ENCODE measurements around the gene ABCC4. TPM values are rescaled to one million over a fixed set of nuclear protein-coding genes. Genes with fewer than 3 reads are reported as not detected.

ABCC4 gene
- total RNA-seq, 1 donor from 2014 or later = 9.0 TPM

DNA sequence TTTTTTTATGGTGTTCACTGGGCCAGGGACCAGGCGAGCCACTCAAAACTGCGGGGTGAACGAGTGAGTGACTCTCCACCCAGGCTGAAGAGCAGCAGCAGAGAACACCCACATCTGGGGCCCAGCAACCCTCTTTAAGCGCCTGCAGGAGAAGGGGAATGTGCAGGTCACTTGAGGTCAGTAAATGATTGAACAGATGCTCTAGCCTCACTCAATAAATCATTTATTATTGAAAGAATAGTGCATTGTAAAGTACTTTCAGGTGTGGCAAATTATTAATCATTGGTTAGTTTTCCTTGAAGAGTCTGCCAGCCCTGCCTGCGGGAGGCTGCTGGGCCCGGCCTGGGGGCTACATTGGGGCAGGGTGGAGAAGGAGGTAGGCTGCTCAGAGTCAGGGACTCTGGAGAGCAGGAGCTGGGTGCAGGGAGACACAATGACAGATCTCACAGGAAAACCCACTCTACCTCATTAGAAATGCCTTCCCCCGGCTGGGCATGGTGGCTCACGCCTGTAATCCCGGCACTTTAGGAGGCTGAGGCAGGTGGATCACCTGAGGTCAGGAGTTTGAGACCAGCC, 42.5 kb downstream of the ABCC4 start:
- no peak for DNase-seq

DNA sequence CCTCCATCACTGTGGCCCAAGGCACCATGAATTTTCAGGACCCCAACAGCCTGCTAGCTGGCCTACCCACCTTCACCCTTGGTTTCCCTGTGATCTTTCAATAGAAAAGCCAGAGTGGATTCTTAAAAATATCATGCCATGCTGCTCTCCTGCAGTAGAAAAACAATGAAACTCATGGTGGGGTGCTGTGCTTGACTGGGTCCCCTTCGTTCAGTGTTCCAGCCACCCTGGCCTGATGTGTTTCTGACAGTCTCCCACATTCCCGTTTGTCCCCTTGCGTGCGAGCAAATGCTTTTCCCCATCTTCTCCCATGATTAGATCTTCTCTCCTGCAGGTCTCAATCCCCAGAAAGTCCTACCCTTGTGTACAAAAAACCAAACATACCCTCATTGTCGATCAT, 43.2 kb downstream of the ABCC4 start:
- DNase-seq = no peak

DNA sequence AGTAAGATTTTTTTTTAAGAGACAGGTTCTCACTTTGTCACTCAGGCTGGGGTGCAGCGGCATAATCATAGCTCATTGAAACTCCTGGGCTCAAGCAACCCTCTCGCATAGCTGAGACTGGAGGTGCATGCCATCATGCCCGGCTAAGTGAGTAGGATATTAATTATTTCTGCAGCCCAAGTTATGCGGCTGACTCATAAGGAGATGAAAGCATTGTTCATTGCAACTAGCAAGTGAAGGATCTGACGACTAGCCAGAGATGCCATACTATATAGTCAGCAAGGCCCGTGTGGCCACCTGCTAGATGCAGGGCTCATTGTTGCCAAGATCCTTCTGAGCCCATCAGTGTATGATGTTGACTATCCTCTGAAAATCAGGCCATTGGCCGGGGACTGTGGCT, 45.2 kb downstream of the ABCC4 start:
- DNase-seq = no peak

DNA sequence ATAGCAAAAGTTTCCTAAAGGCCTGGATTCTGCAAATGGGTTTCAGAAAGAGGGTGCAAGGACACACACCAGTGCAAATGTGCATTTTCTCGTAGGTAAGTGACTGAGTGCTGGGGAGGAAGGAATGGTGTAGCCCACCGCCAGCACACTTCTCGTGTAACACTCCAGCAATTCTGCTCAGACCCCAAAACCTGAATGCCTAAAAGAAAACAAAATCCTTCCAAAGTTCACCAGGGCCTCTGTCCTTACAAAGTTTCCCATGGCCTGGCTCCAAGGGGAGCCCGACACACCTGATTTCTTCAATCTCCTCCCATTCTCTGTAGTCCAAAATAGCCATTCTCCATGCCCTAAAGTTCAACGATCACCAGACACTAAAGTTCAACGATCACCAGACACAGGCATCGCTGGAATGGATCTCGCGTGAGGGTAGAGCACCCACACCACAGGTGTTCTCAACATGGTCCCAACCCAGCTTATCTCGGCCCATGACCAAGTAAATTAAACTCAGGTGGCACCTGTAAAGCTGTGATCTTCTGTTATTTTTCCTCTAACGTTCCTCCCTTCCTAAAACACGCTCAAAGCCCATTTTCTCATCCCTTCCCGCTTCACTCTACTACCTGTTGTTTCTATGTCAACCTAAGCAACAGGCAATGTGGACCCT, 46.0 kb downstream of the ABCC4 start:
- no peak for DNase-seq

DNA sequence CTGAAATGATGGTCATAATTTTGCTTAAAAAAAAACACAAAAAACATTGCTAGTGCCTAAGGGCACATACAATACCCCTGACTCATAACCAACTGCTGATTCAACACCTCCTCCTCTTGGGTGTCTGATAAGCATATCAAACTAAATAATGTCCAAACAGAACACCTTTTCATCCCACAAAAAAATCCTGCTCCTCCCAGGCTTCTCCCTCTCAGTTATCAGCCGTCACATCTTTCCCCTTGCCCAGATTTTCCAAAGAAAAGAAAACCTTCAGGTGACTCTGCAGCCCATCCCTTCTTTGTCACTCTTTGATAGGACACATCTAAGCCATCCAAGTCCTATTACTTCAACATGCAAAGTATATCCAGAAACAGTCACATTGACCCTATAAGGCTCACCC, 46.9 kb downstream of the ABCC4 start:
- DNase-seq = no peak

DNA sequence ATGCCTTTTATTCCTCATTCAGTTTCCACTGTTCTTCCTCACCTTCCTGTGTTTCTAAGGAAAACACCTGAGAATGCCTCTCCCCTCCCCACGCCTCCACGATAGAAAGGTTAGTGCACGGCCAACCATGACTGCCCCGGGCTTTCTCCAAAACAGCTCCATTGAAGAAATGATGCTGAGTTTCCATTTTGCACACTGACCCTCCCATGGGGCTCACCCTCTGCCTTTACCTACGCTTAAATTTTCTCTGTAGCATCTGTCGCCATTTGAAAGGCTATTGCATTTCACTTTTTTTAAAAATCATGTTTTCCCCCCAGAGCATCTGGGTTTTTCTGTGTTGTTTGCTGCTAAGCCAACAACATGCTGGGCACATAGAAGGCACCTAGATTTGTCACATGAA, 48.2 kb downstream of the ABCC4 start:
- no peak for DNase-seq

DNA sequence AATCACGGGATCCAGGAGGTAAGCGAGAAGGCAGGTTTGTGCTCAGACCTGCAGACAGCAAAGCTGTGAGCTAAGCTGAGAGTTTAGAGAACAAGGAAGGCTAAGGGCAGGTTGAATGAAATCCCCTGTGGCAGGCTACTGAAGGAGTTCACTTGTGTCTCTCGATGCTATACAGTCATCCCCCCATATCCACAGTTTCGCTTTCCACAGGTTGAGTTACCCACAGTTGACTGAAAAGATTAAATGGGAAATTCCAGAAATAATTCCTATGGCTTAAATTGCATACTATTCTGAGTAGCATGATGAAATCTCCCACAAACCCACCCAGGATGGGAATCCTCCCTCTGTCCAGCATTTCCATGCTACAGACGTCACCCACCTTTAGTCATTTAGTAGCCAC, 49.6 kb downstream of the ABCC4 start:
- DNase-seq = no peak

DNA sequence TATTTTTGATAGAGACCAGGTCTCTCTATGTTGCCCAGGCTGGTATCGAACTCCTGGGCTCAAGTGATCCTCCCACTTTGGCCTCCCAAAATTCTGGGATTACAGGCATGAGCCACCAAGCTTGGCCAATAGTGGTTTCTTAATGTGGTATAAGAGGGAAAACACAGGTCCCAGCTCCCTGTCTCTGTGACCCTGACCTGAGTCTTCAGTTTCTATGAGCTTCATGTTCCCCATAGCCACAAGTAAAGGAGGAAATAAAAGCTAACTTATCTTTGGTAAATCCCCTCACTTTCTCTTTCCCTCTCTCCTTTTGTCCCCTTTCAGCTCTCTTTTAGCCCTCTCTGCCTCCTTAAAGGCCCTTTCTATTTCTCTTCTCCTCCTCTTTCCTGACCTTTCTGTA, 50.3 kb downstream of the ABCC4 start:
- DNase-seq = no peak

DNA sequence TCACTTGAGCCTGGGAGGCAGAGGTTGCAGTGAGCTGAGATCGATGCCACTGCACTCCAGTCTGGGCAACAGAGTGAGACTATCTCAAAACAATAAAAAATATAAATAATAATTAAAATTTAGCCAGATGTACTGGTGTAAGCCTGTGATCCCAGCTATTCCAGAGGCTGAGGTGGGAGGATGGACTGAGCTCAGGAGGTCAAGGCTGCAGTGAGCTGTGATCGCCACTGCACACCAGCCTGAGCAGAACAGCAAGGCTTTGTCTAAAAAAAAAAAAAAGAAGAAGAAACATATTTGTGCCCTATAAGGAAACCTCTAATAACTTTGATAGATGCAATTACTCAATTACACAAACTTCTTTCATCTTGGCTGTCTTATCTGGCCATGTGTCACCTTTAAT, 52.3 kb downstream of the ABCC4 start:
- DNase-seq = no peak

DNA sequence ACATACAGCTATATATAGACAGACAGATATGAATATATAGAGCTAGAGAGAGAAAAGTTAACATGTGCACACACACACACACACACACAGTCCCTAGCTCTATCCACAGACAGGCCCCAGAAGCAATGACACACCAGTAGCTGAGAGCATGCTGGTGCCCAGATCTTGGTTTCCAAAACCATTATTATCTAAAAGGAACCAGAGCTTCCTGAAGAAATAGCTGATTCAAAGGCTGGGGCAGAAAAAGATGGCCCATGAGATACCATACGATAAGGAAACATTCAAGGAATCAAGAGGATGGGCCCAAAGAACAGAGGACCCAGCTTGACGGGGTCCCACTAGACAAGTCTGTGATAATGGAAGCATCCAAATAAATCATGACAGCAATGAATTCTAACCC, 53.4 kb downstream of the ABCC4 start:
- DNase-seq = no peak

DNA sequence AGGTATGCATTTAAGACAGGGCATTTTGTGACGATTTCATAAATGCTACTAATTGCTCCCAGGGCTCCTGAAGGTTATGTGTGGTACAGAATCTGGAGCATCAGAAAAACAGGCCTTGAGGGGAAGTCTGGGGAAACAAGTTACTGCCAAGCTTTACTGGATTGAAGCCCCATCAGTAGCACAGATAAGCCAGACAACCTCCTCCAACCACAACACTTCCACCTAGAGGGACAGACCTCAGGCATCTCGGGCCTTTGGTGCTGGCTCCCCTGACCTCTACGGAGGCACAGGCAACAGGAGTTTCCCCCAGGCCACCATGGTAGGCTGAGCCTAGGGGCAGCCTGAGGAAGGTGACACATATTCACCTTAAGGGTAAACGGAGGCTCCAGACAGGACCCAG, 54.1 kb downstream of the ABCC4 start:
- no peak for DNase-seq

DNA sequence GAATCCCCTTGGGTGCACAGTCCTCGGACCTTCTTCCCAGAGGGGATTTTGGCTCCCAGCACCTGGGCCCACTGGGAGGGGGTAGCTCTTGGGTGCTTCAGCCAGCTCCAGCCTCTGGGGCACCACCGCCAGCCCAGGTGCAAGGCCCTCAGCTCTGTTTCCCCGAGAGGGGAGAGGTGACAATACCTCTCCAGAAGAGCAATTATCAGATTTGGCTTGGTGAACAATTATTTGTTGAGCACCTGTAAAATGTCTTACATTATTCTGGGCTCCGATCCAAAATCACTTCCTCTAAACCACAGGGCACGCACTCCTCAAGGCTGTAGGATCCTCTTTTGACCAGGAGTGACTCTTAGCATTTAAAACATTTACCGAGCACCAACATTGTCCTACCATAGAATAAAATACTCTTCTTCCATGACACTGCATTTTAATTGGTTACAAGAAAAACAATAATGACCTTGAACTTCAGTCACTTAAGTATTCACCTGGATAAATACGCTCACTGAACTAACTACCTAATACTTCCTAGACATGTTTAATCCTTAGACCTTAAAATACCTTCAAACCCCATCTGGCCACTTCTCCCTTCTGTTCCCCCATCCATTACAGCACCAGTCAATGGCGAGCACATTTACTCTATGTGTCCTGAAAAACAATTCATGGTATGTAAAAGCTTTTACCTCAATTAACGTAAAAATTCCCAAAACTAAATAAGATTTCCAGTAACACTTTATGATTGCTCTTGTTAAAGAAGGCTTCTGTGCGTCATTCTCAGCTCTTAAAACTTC, 54.8 kb downstream of the ABCC4 start:
- DNase-seq = no peak

DNA sequence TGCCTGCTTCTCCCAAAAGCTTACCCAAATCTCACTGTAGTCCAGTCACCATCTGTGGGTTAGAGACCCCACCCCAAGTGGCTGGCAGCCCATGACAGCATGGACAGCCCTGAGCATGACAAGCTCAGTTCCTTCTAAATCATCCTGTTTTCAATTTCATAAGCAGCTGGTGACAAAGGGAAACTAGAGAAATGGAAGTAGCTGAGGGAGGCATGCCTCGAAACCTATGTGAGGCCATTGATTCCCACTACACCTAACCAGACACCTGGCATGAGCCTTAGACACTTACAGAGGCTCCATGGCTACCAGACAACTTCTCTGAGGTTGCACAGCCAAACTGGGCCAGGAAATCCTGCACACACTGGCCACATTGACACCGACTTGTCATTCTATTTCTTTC, 56.2 kb downstream of the ABCC4 start:
- DNase-seq = no peak

DNA sequence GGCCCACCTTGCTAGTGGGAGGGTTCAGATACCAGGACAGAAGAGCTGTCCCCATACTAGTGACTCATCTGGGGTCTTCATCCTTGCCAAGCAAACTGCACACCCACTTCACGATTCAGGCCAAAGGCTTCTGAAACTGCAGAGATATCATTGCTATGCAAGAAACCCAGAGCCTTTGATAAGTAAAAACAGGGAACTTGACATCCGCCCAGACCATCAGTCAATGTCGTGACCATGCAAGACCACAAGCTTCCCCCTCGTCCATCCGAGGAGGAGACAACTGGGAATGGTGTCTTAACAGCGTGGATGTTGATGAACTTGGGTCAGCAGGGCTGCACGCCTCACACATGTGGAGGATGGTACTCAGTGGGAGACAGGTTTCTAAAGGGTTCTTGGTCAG, 58.0 kb downstream of the ABCC4 start:
- DNase-seq = no peak

DNA sequence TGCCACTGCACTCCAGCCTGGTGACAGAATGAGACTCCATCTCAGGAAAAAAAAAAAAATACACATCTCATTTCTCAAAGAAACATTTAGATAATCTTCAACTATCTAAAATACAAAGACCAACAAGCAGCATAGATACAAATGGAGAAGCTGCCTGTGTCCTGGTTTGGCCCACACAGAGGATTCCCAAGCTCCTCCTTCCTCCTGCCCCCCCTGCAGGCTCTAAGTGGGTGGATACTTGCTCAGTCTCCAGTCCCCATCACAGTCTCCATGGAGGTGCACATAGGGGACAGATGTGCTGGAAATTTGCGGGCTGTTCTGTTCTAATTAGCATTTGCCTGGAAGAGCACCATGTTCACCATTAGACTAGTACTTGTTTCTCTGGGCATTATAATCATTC, 59.9 kb downstream of the ABCC4 start:
- no peak for DNase-seq

DNA sequence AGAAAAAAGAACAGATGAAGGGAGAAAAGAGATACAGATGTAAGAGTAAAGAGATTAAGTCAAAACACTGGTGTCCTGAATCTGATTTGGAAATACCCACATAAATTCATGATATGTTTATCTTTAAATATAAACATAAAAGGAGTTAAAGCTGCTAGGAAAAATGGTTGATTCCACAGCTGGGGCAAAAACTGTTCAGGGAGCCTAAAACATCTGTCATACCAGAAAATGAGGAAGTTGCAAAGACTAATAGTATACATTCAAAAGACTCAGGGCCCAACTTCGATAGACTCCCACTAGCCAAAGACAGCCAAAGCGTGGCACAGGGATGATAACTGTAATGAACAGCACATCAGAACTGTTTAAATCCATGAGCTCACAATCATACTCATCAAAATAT, 62.0 kb downstream of the ABCC4 start:
- DNase-seq = no peak

DNA sequence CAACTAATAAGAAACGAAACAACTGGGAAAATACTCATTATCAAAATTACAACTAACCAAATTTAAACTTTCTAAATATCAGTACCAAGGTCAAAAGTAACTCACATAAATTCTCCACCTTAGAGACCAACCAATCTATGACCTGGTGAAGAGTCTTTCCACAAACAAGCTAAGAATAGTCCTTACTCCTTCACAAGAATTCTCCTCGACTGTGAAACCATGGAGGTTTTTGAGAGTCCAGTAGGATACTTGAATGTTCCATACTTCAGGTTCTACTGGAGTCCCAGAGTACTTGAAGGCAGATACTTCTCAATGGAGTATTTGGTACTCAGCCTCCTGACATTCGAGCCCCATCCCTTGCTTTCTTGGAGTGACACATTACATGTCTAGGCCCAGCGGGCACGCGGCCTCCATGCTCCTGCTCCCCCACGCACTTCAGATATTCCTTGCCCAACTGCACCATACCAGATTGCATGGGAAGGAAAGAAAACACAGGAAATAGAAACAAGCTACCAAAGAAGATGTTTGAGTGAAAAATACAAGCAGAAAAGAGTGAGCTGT, 63.9 kb downstream of the ABCC4 start:
- no peak for DNase-seq

DNA sequence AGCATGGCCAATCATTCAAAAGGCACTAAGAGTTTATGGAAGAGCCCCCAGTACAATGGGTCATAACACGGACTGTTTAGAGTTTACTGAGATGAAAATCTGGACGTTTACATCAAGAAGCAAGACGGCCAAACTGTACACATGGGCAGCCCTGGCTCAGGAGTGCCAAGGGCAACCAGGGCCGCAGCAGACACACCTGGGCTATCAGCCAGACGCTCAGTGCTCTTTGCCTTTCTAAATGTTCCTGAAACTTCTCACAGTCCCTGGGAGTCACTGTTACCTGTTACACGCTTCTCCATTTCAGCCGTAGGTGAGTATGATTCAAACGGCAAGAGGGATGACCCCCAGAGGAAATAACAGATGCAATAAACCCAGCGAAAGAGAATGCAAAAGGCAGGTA, 64.5 kb downstream of the ABCC4 start:
- DNase-seq = no peak

DNA sequence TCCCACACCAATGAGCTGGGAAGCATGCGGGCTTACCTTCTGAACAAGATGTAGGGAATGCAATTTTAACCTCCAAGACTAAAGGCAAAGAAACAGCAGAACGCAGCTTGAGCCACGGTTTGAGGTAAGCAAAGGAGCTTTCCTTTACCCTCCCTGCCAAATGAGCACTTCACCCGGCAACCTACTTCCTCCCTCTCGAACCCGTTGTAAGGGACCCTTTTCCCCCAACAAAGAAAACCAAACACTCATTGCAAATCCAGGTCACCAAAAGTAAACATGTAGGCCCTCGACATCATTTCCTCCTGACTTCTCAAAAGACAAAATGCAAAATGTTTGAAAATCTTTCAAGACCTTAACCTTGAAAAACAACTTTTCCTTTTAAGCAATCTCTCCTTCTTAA, 65.3 kb downstream of the ABCC4 start:
- DNase-seq = no peak

DNA sequence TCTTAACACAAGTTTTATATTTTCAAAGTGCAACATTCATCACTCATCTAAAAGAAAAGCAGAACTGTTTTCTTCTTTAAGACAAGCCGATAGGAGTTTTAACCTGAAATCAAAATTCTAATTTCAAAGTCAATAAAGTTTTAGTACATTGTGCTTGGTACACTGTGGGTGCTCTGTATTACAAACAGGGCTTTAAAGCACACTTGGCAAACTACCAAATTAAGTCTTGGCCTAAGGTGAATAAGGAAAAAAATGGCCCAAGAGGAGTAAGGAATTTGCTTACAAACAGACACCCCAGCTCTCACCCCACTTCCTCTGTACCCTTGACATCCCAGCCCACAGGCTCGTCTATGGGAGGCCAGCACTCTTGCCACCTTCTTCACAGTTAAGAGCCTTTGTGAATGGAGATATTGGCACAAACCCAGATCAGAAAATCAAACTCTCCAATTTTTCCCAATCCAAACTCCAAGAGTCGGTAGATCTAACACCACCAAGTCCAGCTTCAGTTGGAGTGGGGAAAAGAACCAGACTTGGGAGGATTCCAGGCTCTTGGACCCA, 66.0 kb downstream of the ABCC4 start:
- no peak for DNase-seq

DNA sequence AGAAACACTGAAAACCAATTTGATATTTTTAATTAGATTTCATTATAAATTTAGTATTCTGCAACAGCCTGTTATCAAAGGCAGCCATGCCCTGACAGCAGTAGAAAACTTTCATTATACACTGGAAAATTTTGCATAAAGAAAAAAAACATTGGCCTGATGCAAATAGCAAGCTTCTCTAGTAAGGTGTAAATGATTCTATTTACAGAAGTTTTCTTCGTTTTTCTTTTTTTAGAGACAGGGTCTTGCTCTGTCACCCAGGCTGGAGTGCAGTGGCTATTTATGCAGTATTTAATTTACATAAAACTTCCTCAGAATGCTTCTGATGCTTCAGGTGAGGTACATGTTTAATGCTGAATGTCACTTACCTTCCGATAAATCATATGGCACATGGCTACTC, 67.0 kb downstream of the ABCC4 start:
- no peak for DNase-seq

DNA sequence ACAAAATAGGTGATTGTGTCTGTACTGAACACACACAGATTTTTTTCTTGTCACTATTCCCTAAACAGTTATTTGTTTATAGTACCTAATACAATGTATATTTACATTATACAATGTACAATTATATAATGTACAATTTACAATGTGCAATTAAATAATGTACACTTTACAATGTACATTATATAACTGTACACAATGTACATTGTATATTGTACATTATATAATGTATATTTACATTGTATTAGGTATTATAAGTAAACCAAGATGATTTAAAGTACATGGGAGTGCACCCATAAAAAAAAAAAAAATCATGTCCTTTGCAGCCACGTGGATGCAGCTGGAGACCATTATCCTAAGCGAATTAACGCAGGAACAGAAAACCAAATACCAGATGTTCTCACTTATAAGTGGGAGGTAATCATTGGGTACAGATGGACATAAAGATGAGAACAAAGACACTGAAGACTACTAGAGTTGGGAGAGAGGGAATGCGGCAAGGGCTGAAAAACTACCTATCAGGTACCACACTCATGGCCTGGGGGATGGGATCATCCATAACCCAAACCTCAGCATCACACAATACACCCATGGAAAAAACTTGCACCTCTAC, 68.1 kb downstream of the ABCC4 start:
- no peak for DNase-seq

DNA sequence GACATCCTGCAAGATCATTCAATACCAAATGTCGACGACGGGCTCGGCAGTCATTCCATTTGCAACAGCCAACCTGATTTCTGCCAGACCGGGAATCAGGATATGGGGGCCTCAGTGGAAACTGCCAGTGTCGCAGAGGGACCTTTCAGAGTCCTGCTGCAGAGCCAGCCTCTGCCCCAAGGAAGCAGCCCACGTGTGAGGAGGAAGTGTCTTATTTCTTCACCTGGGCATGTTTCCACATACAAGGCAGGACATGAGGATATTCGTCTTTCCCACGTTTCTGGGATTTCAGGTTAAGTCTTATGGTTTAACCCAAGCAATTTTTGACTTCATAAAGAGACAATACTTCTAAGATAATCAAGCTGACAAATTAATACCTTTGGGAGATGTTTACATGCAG, 69.9 kb downstream of the ABCC4 start:
- no peak for DNase-seq

All from skin of body (tissue), 2 donors.